H1 (cell line): Measurements from ENCODE around the gene NTRK1. TPM values are rescaled to one million over a fixed set of nuclear protein-coding genes. Genes with fewer than 3 reads are reported as not detected.

Experiments
- CTCF ChIP-seq, 3 experiments: IDR thresholded peaks; 1 replicate in 2 of 3; 2 replicates in 1 of 3; pipeline versions ENCODE4 v1.5.1 to v1.6.1; 2011; ENCODE audit warnings: low read length in 3 of 3, mild to moderate bottlenecking in 3 of 3, inconsistent platforms in 2 of 3, low read depth in 1 of 3, moderate library complexity in 1 of 3; ENCODE audit not compliant: insufficient read depth in 1 of 3; ENCODE audit errors: control extremely low read depth in 1 of 3
- PHF8 ChIP-seq: fragments of 200-600 bp; sonication (generic); conservative IDR thresholded peaks from 2 replicates; pipeline ENCODE4 v1.7.1; 2012; ENCODE audit warnings: low read depth, mild to moderate bottlenecking, inconsistent platforms, low read length, moderate library complexity
- ZNF274 ChIP-seq: IDR thresholded peaks from 2 replicates; pipeline ENCODE4 v1.7.0; 2012; ENCODE audit warnings: low read length, borderline replicate concordance; ENCODE audit errors: extremely low read depth
- polyA plus RNA-seq, 7 experiments: library from polyadenylated mRNA; depleted of rRNA in 3 of 7; stranded (reverse) in 5 of 7; unstranded in 2 of 7; fragments of >200 nt in 5 of 7; fragments of 200-250 nt in 2 of 7; gene quantifications; 1 replicate in 5 of 7; 2 replicates in 1 of 7; 4 replicates in 1 of 7; pipeline versions ENCODE4 v1.2.1 to v1.2.3, GENCODE V29; 2011 to 2013; ENCODE audit warnings: missing spikeins in 2 of 7, mixed read lengths in 2 of 7
- total RNA-seq: library from RNA; stranded (reverse); fragmentation: NEBNext Ultra II Directional; extraction: Animal tissue kit (Norgen Biotek cat#: 25700); gene quantifications from 2 replicates; pipeline ENCODE4 v1.2.1, GENCODE V29; 2021

Gene NTRK1
- total and polyA plus RNA-seq, 2 of the 8 experiments (the other 6 are each of a cell fraction or from before 2014, with no cell fraction given), result 0.12 to 0.24 TPM

- TF ChIP-seq CTCF (IDR thresholded peaks at IDR 0.05; ENCODE audit: control extremely low read depth in 1 of 3, insufficient read depth in 1 of 3, low read depth in 1 of 3, low read length in 3 of 3) (no peak), ZNF274 (no peak), PHF8 (no peak)
- TF ChIP-seq, all 59 proteins: peak for 0
These were observed 19.2 kb downstream of the NTRK1 start (continued) for GRCh38 chr1:156879876-156880275.
